Activated CD8-positive, alpha-beta memory T cell treated with anti-CD3 and anti-CD28 coated beads, Interleukin-2, amount 50 U/mL, for 4 hours (primary cell): ENCODE results near the gene UGCG.
A peak's percentile ranks its signal among the peaks of the same experiment; 100 is the strongest.
"Not testable (repeated sequence)": the region's sequence is repeated elsewhere in the genome, so short reads cannot be mapped to it uniquely, and the experiment has no call there.

Source experiments
- DNase-seq: peaks from one replicate; pipeline ENCODE4 v3.0.0-alpha.2; 2020

UGCG gene

GRCh38 chr9:111895996-111896941 lies at the start of gene UGCG:
UGCG (plus strand) TSS chr9:111896814; CDS start chr9:111897216, 402 bp downstream.
- peak; percentile 87 for DNase-seq

DNA sequence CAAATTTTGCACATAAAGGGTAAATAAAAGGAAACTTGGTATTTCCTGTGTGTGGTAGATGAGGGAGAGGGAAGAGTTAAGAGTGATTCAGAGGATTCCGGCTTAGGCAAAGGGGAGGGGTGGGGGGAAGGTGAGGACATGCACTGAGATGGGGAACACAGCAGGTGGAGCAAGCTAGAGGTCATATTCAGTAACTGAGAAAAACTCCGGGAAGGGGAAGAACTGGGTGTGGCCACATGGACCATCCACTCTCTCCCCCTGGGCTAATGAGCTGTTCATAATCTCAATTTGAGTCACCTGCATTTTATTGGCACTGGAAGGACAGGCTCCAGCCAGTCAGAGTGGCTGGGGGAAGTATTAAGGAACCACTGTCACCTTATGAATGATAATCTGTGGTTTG lies 45.1 kb upstream of the UGCG start:
- no peak for DNase-seq

- no peak for DNase-seq
These were observed 44.3 kb upstream of the UGCG start for GRCh38 chr9:111852291-111852690.

DNA sequence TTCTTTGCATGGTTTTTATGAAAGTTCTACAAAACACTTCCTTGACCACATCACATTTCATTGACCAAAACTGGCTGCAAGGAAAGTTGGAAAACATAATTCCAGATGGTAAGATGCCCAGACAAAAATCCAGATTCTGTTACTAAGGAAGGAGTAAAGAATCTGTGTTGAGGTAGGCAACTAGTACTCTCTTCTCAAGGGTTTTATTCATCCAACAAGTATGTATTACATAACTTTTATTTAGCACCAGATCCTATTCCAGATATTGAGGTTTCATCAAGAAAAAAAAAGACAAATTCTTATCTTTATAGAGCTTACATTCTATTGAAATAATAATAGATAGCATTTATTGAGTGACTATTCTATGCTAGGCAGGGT lies 43.2 kb upstream of the UGCG start:
- no peak for DNase-seq

DNA sequence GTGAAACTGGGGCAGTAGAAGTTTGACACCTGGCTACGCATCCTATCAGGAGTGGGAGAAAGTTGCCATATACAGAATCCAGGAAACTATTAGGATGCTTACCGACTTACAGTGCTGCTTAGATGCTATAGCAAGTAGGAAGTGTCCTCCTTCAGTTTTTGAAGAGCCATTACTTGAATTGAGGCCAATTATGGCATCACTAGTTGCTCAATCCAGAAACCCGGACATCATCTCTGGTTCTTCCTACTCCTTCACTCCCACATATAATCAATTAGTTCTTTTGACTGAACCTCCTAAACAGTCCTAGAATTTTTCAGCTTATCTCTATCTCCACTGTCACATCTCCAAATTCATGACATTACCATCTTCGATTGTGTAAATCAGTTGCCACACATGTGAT lies 41.8 kb upstream of the UGCG start:
- no peak for DNase-seq

GRCh38 chr9:111857555-111858211 lies 38.9 kb upstream of the UGCG start:
- DNase-seq = no peak

- DNase-seq = no peak
These were observed 36.2 kb upstream of the UGCG start for GRCh38 chr9:111860443-111860842.

- DNase-seq = no peak
These were observed 33.0 kb upstream of the UGCG start for GRCh38 chr9:111863636-111864035.

GRCh38 chr9:111866976-111867375 lies 29.6 kb upstream of the UGCG start:
- no peak for DNase-seq

- no peak for DNase-seq
These were observed 28.1 kb upstream of the UGCG start for GRCh38 chr9:111868475-111868874.

DNA sequence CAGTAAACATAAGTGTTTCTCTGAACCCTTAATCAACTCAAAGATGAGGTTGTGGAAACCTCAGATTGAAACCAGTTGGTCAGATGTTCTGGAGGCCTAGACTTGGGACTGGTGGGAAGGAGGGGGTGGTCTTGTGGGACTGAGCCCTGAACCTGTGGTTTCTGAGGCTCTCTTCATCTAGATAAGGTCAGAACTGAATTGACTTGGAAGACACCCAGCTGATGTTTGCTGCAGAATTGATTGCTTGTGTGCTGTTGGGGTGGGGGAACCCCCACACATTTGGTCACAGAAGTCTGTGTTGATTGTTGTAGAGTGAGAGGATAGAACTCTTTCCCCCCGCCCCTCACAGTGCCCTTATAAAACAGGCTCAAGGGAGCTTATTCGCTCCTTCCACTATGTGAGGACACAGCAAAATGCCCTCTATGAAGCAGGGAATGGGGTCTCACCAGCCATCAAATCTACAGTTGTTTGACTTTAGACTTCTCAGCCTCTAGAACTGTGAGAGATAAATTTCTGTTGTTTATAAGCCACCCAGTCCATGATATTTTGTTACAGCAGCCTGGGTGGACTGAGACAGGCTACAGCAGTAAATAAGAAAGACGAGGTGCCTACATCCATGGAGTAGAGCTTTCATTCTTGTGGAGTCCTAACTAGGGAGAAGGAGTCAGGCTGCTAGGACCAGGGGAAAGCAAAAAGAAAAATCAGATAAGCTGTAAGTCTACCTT lies 25.7 kb upstream of the UGCG start:
- DNase-seq = no peak

DNA sequence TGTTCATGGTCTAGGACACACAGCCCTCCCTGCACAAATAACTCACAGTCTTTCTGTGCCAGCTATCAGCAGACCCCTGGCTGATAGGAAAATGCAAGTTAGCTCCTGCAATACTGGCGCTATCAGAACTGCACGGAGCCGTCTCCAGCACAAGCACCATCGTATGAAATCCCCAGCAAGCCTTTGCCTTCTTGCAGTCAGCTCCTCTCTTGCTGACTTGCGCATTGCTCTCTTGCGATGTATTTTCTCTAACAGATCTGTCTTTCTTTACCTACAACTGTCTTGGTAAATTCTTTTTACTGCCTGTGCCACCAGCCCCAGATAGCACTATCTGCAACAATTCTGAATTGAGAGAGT lies 25.1 kb upstream of the UGCG start:
- DNase-seq = no peak

DNA sequence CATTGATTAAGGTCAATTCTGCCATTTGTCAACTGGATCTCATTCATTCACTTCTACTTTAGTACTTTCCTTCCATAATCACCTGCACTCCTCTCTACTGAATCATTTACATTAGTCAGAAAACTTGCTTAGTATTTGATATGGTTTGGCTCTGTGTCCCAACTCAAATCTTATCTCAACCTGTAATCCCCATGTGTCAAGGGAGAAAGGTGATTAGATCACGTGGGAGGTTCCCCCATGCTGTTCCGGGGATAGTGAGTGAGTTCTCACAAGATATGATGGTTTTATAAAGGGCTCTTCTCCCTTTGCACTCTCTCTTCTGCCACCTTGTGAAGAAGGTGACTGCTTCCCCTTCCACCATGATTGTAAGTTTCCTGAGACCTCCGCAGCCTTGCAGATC lies 23.7 kb upstream of the UGCG start:
- no peak for DNase-seq

DNA sequence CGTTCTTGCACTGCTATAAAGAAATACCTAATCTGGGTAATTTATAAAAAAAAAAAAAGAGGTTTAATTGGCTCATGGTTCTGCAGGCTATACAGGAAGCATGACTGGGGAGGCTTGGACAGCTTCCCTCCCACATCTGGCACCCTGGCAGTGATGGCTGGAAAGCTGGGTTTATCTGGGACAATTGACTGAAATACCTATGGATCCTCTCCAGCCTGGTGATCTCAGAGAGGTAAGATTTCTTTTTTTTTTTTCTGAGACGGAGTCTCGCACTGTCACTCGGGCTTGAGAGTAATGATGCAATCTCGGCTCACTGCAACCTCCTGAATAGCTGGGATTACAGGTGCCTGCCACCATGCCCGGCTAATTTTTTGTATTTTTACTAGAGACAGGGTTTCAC lies 22.7 kb upstream of the UGCG start:
- DNase-seq = no peak

DNA sequence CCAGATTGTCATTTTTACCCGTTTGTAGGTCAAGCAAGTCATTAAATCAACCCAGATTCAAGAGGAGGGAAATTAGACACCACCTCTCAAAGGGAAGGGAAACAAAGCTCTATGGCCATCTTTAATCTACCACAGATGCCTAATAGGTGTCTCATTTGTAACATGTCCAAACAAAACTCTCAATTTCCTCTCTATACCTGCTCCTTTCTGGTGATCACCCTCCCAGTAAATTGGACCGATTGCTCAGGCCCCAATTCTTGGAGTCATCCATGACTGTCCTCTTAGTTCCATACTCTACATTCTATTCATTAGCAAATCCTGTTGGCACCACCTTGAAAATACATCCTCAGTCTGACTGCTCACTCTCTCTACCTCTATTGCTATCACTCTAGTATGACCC lies 22.1 kb upstream of the UGCG start:
- DNase-seq = no peak

DNA sequence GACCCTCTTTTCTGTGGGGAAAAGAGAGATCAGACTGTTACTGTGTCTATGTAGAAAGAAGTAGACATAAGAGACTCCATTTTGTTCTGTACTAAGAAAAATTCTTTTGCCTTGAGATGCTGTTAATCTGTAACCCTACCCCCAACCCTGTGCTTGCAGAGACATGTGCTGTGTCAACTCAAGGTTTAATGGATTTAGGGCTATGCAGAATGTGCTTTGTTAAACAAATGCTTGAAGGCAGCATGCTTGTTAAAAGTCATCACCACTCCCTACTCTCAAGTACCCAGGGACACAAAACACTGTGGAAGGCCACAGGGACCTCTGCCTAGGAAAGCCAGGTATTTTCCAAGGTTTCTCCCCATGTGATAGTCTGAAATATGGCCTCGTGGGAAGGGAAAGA lies 21.3 kb upstream of the UGCG start:
- not testable (repeated sequence) for DNase-seq

- DNase-seq = not testable (repeated sequence)
These were observed 20.9 kb upstream of the UGCG start for GRCh38 chr9:111875691-111876090.

DNA sequence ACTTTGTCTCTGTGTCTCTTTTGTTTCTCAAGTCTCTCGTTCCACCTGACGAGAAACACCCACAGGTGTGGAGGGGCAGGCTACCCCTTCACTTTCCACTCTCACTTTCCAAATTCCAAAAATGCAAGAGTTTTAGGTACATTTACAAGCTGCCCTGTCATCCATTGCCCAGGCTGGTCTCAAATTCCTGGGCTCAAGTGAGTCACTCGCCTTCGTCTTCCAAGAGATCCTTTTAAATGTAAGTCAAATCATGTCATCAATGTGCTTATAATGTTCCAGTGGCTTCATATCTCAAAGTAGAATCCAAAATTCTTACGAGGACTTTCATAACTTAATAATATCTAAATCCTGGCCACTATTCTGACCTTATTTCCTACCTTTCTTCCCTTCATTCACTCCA lies 20.4 kb upstream of the UGCG start:
- no peak for DNase-seq

DNA sequence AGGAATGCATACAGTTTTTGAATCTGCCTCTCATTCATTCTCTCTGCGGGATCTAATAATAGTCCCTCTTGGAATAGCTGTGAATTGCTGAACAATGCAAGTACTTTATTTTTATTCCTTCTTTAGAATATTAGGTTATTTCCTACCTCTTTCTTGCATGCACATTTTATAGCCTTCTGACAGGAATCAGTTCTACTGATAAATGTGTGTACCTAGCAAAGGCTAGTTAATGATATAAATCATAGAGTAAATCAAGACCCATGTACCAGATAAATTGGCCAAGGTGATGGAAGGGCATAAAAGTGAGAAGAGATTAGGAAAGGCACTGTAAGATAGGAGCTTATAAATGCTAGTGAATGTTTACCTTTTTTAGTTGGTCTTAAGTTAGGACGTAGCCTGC lies 19.2 kb upstream of the UGCG start:
- no peak for DNase-seq

GRCh38 chr9:111878946-111879345 lies 17.7 kb upstream of the UGCG start:
- DNase-seq = no peak

- DNase-seq = no peak
These were observed 9.5 kb upstream of the UGCG start for GRCh38 chr9:111886983-111887718.

DNA sequence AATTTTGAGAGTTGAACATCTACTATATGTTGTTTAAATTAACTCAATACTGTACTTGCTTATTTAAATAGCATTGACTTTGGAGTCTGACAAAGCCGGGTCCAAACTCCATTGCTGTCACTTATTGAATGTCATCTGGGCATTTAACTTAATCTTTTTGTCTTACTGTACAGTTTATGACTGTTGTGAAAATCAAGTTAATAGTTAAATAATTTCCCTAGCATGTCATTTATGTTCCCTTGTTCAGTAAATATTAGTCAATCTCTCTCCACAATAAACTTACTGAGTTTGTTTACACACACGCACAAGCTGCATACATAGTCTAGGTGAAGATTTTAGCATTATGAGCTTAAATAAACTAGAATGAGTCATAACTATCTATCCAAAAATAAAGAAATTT lies 6.3 kb upstream of the UGCG start:
- DNase-seq = no peak

GRCh38 chr9:111890867-111891266 lies 5.7 kb upstream of the UGCG start:
- not testable (repeated sequence) for DNase-seq
